Amniotic epithelial cell (primary cell): ENCODE data around the gene TMEM184A.

Source experiments
- DNase-seq: peaks from one replicate; pipeline ENCODE4 v3.0.0-alpha.2; 2010; ENCODE audit warnings: low read depth

The TMEM184A gene

DNA sequence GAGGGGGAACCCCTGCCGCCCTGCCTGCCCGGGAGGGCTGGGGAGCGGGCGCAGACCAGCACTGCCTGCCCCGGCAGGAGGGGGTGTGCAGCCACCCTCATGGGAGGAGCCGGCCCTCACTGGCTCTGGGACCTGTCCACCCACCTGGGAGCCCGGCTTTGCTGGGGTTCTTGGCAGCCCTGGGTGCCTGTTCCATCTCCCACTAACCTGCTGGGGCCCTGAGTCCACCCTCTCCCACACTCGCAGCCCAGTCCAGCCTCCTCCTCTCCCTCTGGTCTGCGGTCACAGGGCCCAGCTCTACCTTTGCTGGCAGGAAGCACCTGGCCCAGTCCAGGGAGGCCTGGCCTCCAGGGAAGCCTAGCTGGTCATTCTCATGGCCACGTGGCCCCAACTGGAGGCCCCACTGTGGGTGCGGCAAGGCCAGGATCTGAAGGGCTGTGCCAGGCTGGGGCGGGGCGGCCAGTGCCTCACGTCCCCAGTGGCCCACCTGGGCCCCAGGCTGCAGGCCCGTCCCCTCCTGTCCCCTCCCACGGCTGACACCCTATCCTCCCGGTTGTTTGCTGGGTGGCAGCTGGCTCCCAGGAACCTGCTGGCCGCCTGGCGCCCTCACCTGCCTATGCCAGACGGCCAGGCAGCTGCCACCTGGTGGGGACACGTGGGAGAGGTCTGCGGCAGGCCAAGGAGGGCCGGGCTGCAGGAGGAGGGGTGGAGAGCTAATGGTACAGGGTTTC is at the start of gene TMEM184A:
TSS of gene TMEM184A (minus strand) at position 393 of the 731 bp plus-strand sequence. CDS start 721 bp downstream, outside the sequence.
- no peak for DNase-seq

DNA sequence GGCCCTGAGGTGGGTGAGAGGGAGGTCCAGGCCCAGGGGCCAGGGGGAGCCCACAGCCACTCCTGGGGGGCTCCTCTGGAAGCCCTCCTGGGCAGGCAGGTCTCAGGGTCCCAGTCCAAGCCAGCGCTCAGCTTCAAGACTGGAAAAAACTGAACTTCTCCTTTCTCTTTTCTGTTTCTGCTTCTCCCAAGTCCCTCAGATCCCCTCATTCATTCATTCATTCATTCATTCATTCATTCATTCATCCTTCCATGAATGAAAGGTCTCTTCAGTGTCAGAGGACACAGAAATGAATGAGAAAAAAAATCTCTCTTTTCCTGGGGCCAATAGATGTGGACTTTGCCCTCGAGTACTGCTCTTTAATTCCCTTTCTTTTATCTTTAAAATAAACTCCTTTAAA is 48.4 kb upstream of the TMEM184A start:
- DNase-seq, result no peak

DNA sequence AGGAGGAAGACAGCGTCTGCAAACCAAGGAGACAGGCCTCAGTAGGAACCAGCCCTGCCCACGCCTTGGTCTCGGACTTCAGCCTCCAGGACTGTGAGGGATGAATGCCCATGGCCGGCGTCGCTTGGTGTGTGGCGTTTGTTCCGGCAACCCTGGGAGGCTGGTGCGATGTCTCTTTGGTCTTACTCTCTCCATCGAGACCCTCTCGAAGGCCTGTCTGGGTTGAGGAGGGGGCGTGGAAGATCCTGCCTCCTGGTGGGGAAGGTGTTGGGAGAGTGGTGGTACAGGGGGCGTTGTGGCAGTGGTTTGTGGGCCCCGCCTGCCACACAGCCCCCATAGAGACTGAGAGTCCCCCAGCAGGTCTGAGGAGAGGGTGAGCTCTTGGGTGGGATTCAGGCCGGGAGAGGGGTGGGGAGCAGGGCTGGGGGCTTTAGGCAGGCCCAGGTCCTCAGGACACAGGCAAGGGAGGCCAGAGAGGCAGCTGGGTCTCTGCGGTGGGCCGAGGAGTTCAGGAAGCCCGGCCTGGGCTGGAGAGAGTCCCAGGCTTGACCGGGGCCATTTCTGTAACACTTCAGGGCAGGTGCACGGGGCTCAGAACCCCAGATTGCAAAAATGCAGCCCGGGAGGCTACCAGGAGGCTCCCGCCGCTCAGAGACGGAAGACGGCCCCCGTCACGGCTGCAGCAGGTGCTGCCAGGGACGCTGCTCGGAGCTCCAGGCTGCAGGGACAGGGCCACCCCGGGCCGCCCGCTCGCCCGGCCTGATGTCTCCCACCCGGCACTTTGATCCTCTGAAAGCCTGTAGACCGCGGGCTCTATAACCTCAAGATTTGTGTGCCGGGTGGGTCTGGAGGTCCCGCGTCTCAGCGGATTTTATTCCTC is 47.6 kb upstream of the TMEM184A start:
- DNase-seq, result no peak

DNA sequence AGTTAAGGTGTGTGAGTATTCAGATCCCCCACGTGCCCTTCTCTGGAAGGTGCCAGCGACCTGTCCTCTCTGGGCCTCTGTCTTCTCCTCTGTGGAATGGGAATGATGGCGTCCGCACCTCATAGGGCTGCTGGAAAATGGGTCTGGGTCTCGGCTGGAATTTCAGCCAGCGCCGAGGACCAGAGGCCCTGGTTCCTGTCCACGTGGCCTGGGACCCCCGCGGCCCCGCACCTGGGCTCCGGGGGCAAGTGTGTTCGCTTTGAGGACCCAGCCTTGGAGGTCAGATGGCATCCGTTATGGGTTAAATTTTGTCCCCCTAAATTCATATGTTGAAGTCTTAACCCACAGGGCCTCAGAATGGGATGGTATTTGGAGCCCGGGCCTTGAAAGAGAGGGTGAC is 46.4 kb upstream of the TMEM184A start:
- DNase-seq, result no peak

DNA sequence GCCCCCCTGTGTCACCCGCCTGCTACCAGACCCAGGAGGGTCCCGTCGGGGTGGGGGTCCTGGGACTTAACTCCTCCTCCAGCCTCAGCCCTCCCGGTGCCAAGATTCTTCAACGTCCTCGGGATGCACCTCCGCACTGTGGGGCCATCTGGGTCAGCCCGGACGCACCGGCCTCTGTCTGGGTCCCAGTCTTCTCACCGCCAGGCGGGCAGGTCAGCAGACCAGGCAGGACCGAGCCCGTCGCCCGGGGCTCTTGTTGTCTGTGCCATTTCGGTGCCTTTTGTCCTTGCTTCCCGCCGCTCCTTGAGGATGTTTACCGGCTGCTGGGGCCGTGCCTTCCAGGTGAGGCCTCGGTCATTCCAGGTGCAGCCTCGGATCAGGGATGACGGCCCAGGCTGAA is 46.0 kb upstream of the TMEM184A start:
- no peak for DNase-seq

DNA sequence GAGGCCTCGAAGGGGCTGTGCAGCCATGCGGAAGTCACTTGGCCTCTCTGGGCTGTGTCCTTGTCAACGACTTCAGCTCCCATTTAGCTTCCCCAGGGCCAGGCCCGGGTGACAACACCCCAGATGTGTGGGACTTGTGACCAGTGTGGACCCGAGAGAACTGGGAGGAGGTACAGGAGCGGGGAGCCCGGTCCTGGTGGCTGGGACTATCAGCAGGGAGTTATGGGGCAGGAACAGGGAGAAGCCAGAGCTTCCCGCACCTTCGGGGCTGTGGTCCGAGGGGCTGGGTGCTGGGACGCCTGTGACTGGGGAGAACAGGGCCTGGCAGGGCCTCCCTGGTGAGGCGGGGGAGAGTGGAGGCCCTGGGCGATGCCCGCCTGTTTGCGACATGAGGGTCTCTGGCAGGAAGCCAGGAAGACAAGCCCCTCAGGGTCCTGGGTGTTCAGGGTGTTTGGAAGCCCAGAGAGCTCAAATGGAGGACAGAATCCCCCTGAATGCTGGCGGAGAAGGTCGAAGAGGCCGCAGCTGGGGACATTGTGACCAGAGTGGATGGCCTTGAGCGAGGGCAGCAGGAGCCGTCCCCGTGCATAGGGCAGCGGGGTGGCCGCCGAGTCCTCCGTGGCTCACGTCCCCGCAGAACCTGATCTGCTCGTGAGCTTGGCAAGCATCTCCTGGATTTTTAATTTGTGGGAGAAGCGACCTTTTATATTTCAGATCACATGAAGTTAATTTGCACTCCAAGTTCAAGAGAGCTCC is 43.8 kb upstream of the TMEM184A start:
- no peak for DNase-seq

DNA sequence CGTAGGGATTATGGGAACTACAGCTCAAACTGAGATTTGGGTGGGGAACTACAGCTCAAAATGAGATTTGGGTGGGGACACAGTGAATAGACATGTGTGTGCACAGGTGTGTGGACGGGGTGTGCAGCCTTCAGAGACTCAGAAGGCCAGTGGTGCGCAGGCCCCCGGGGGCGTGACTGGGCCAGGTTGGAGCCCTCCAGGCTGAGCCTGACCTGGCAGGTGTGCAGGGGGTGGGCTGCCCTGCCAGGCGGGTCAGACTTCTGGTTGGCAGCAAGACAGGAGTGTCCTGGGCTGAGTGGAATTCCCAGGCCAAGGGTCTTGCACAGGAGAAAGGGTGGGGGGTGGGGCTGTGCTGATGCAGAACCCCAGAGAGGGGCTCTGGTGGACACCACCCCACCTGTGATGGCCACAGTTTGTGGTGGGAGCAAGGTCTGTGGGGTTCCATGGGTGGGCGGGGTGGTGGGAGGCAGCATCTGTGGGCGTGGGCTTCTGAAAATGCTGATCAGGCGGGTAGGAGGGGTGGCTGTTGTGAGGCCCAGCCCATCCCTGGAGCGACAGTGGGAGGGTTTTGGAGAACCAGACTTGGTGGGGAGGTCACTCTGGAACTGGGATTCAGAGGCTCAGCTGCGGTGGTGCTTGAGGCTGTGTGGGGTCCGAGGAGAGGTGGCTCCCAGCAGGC is 43.1 kb upstream of the TMEM184A start:
- no peak for DNase-seq

DNA sequence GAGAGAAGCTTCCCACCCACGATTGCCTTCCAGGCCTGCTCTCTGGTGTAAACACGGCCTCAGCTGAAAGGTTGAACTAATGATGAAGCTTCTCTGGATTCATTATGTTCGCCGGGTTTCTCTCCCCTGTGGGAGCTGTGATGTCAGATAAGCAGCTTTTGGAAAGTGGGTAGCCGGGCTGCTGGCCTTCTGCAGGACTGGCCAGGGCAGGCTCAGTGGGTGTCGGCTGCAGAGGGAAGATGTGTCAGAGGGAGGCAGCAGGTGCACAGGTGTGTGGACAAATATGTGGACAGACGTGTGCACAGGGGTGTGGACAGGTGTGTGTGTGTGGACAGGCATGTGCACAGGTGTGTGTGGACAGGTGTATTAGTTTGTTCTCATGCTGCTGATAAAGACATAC is 42.3 kb upstream of the TMEM184A start:
- no peak for DNase-seq

DNA sequence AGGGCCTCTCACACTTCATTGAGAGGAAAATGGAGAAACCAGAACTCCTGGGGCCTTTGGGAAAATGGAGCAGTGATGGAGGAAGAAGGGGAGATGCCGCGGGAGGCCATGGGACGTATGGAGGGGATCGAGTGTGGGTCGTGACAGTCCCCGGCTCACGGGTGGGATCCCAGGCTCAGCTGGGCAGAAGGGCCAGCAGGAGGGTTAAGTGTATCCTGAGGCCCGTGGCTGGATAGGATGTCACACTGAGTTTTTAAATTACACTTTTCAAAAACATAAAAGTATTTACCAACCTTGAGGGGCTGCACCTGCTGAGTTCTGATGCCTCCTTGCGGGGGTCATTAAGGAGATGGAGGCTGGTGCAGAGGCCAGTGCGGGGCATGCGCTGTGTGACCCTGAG is 41.8 kb upstream of the TMEM184A start:
- no peak for DNase-seq

DNA sequence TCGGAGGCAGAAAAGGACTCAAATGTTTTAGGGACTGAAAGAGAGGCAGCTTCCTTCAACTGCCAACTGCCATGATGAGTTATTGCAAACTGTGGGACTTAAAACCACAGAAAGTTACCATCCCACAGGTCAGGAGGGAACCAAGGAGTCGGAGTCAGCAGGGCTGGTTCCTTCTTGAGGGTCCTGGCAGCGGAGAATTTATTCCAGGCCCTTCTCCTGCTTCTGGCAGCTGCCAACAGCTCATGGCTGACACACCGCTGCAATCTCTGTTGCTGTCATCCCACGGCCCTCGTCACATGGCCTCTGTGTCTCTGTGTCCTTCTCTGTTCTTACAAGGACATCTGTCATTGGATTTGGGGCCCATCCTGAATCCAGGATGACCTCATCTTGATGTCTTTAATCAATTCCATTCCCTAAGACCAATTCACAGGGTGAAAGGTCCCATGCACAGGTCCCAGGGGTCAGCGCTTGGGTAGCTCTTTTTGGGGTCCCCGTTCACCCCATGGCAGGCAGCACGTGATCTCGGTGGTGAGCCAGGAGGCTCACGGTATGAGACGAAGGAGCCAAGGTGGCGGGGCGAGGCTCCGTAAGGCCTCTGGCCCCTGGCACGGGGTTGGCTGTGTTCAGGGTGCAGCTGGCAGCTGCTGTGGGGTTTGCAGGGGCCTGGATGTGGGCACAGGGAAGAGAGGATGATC is 41.2 kb upstream of the TMEM184A start:
- no peak for DNase-seq

DNA sequence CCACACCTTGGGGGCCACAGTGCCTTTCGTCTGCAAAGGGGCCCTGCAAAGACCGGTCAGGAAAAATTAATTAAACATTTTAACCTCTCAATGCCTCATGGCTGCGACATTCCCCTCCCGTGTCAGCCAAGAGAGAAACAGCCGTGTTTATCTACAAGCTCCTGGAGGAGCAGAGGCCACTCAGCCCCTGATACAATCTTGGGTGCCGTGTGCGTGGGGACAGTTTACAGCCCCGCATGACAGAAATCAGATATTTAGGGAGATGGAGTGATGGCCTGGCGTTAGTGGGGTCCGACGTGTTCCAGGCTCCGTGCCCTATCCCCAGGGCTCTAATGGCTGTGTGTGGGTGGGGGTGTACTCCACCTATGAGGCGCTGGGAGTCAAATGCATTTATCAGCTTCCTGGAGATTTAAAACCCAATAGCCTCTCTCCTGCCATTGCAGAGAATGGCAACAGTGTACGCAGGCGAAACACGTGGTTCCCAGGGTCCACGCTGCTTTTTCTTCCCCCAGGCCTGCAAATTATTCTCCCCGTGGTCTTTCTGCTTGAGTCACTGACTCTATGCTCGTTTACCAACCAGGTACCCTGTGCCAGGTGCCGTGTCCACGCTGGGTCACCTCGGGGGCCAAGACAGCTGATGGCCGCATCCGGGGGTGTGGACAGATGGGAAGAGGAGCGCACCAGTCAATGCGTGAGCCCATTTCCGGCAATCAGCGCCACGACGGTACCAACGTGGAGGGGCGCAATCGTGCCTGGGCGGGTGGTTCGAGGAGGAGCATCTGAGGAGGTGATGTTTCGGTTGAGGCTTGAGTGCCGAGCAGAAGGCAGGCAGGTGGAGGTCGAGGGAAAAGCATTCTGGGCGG is 40.4 kb upstream of the TMEM184A start:
- no peak for DNase-seq

DNA sequence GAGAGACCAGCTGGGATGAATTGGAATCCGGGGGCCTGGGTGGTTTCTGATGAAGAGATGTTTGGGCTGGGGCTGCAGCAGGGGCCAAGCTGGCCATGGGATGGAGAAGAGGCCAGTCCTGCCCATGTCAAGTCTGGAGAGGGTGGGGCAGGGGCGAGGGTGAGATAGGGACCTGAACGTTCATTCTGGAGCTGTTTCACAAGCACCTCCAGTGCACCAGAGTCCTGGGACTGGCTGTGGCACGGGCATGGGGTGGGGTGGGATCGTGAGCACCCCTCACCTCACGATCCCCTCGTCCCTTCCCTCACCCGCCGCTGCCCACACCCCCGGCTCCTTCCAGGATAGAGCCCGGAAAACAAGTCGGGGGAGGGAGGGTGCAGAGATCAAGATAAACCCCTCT is 39.6 kb upstream of the TMEM184A start:
- DNase-seq, result no peak

DNA sequence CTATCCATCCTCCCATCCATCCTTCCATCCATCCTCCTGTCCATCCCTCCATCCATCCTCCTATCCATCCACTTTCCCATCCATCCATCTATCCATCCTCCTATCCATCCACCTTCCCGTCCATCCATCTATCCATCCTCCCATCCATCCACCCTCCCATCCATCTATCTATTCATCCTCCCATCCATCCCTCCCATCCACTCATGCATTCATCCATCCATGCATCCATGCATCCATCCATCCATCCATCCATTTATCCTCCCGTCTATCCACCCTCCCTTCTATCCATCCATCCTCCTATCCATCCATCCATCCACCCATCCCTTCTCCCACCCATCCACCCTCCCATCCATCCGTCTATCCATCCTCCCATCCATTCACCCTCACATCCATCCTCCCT is 39.0 kb upstream of the TMEM184A start:
- DNase-seq, result no peak

DNA sequence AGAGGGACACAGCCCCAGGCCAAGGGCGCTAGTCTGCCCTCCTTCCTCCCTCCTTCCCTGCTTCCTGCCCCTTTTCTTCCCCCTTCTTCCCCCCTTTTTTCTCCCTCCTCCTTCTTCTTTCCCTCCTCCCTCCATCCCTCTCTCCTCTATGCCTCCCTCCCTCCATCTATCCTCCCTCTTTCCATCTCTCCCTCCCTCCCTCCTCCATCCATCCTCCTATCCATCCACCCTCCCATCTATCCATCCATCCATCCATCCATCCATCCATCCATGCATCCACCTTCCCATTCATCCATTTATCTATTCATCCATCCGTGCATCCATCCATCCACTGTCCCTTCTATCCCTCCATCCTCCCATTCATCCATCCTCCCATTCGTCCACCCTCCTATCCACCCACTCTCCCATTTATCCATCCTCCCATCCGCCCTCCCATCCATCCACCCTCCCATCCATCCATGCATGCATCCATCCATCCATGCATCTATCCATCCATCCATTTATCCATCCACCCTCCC is 38.0 kb upstream of the TMEM184A start:
- DNase-seq, result no peak

DNA sequence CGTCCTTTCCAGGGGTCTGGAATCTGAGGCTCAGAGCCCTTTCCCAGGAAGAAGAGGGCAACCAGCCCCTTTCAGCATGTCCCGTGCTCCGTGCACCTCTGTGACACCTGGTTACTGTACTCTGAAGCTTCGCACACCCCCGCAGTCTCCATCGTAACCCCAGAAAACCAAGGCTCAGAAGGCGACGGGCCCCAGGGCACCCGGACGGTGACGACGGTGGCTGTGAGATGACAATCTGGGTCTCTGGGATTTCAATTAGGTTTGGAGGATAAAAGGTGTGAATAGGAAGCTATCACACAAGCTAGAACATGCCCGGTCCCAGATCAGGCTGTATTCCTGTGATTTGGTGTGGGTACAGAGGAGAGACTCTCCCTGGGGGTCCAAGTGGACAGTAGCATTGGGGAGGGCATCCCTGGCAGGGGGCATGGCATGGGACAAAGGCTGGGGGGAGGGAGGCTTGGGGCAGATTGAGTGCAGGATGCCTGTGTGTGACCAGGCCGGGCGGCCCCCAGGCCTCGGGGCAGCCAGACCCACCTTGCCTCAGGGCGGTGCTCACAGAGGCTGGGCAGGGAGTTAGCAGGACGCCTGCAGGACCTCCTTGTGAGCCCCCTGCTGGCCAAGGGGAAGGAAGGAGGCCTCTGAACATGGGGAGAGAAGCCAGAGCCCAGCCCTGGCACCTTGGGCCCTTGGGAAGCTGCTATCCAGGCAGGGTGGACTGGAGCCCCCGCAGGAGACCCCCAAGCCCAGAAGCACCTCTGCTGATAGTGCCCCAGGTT is 37.3 kb upstream of the TMEM184A start:
- DNase-seq, result no peak

DNA sequence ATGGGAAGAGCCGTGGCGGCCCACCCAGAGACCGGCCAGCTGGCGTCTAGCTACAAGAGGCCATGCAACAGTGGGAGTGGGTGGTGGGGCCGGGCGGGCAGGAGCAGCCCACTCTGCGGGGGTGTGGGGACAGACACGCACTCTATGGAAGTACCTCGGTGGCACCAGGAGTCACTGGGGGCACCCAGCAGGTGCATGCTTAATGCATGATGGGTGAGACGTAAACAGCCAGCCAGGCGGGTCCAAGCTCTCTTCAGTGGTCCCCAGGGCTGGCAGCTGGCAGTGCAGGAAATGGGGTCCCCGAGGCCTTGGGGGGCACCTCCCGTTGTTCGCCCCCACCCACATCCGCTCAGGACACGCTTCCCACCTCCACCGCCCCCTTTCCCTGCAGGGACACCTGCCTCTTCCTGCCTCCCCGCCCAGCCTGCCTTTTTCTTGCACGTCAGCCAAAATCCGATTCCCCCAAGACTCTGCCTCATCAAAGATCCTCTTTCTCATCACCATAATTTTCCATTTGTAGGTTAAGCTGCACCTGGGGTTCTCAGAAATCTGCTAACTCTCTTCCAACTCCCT is 36.4 kb upstream of the TMEM184A start:
- DNase-seq, result no peak

DNA sequence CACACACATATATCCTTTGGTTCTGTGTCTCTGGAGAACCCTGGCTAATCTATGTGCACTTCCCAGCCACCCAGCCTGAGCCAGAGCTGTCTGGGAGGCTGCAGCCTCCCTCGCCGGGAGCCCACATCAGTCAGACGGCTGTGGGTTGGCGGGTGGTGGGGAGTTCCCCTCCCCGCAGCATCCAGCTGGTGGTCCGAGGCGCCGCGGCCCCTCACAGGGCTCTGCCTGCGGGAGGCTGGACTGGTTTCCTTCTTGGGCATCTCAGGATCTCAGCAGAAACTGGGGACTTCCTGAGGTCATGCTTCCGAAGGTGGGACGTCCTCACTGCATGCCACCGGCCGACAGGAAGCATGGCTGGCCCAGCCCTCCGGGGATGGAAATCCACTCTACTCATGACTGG is 35.9 kb upstream of the TMEM184A start:
- DNase-seq, result no peak

DNA sequence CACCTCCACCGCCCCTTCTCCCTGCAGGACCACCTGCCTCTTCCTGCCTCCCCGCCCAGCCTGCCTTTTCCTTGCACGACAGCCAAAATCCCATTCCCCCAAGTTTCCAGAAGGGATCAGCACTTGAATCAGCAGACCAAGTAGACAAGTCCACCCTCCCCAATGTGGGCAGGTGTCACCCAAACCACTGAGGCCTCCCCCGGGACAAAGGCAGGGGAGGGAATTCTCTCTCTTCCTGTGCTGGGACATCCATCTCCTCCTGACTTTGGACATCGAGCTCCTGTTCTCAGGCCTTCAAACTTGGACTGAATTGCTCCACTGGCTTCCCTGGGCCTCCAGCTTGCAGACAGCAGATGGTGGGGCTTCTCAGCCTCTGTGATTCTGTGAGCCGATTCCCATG is 35.4 kb upstream of the TMEM184A start:
- no peak for DNase-seq

DNA sequence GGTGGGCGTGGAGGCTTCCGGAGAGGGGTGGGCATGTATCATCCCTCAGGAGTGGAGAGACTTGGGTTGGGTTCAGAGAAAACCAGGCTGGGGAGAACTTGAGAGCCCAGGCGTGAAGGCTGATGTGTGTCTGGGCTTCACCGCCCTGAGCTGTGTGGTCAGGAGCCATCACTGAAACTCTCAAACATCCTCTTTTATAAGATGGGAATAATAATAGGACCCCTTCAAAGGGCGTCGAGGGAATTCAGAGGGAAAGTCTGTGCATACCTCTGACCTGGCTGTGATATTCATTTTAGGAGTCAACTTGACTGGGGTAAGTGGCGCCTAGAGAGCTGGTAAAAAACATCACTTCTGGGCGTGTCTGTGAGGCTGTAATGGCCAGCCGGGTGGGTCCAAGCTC is 34.9 kb upstream of the TMEM184A start:
- DNase-seq, result no peak
